Activated CD4-positive, CD25-positive, alpha-beta regulatory T cell (primary cell): ENCODE results near the gene USP30.

Experiments used
- DNase-seq, 4 experiments: peaks; one replicate each; lab custom pipeline; 2025; lab: John Stamatoyannopoulos, UW

USP30 gene

GRCh38 chr12:109097435-109098182 is 45.2 kb downstream of the USP30 start, which contains the start of gene UNG:
UNG (plus strand) TSS chr12:109097597; CDS start chr12:109097680, 83 bp downstream.
- peak; percentile 94 to 96 (median 96) for DNase-seq

GRCh38 chr12:109098183-109098604 is 45.8 kb downstream of the USP30 start:
- peak in 1 of 4 experiments; percentile 46 for DNase-seq

DNA sequence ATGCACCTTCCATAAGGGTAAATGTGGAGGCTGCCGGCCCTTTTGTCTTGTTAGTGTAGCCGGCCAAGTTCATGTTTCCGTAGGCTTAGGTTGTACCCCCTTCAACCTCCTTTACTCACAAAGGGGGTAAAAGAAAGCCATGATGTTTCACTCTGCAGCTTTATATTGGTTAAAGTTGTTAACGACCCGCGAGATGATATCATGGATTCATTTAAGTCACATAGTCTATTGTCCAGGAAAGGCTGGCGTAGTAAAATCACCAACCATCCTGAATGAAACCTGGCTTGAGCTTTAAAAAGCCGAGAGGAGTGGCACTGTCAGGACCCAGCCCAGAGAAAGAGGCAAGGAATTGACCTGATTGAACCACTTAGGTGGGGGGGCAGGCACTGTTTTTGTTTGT is 46.3 kb downstream of the USP30 start:
- no peak for DNase-seq

DNA sequence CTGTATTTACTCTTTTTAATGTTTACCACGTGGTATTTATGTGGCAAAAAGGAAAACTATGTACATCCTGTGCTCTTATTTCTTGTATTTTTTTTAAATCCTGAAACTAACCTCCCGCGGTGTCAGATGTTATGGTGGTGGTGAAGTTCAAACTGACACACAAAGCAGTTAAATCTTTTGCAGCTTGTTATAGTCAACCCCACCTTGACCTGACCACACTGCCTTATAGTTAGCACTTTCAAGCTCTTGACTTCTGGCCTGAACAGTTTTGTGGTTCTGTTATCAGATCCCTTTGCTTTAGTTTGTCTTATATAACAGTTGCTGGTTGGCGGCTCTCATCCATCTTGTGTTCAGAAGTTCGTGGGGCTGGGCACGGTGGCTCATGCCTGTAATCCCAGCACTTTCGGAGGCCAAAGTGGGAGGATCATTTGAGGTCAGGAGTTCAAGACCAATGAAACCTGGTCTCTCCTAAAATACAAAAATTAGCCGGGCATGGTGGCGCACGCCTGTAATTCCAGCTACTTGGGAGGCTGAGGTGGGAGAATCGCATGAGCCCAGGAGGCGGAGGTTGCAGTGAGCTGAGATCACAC is 47.1 kb downstream of the USP30 start:
- no peak for DNase-seq

- no peak for DNase-seq
These were observed 48.4 kb downstream of the USP30 start for GRCh38 chr12:109100741-109101140.

DNA sequence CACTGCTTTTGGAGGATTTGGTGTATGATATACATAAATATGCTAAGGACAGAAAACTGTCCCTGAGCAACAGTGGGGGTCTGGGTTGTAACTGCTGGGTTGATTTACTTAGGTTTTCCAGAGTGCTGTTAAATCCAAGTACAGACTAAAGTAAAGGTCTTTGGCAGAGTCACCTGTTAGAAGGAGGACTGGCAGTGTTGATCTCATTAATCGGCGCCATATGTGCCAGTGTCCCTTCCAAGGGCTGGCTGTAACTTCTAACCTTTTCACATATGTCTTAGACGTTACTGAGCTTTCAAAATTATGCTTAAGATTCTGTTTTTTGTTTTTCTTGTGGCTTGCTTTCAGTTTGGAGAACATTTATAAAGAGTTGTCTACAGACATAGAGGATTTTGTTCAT is 50.1 kb downstream of the USP30 start:
- no peak for DNase-seq

GRCh38 chr12:109105176-109105575 is 52.8 kb downstream of the USP30 start:
- no peak for DNase-seq

DNA sequence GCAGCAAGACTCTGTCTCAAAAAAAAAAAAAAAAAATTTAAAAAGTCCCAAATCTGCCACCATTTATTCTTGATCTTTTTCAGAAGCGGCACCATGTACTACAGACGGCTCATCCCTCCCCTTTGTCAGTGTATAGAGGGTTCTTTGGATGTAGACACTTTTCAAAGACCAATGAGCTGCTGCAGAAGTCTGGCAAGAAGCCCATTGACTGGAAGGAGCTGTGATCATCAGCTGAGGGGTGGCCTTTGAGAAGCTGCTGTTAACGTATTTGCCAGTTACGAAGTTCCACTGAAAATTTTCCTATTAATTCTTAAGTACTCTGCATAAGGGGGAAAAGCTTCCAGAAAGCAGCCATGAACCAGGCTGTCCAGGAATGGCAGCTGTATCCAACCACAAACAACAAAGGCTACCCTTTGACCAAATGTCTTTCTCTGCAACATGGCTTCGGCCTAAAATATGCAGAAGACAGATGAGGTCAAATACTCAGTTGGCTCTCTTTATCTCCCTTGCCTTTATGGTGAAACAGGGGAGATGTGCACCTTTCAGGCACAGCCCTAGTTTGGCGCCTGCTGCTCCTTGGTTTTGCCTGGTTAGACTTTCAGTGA is 57.5 kb downstream of the USP30 start:
- no peak for DNase-seq

DNA sequence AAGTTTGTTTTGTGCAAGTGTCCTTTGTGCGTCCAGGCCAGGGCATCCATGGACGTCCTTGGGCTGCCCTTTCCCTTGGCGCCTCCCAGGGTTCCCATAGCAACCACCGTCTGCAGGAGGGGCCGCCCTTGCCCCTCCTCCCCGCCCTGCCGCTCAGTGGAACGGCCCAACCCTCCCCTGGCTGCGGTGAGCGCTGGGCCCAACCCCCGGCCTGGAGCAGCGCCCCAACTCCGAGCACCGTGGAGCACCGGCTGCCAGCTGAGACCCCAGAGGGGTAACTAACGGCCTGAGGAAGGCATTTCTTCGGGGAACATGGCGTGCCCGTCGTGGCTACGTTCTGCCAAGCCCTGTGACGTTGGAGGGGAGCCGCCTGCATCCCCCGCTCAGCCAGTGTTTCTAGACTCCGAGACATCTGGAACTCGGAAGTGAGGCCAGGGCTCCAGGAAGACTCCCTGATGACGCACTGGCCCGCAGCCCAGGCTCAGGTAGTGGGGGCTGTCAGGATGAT is 58.7 kb downstream of the USP30 start:
- DNase-seq = peak in 2 of 4 experiments; percentile 19 to 30

- no peak for DNase-seq
These were observed 60.5 kb downstream of the USP30 start for GRCh38 chr12:109112720-109113465.

DNA sequence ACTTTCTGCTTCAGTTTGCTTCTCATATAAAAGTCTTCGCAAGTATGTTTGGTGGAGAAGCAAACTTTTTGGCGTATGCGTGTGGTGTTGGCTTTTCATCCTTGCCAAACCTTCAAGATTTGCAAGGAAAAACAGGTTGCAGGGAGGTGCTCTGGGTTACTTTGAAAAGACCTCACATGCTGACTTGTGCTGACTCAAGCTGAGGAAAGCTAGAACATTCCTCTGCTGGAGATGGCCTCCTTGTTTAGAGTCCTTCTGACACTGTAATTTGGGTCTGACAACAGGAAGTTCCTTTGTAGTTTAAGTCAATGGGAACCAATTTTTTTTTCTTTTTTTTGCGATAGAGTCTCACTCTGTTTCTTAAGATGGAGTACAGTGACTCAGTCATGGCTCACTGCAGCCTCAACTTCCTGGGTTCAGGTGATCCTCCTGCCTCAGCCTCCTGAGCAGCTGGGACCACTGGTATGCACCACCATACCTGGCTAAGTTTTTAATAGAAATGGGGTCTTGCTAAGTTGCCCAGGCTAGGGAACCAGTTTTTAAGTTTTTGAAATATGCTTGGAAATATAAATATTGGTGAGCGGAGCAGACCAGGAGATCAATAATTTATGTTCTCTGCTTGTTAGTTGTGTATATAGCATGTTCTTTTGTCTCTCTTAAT is 61.4 kb downstream of the USP30 start:
- DNase-seq = no peak

DNA sequence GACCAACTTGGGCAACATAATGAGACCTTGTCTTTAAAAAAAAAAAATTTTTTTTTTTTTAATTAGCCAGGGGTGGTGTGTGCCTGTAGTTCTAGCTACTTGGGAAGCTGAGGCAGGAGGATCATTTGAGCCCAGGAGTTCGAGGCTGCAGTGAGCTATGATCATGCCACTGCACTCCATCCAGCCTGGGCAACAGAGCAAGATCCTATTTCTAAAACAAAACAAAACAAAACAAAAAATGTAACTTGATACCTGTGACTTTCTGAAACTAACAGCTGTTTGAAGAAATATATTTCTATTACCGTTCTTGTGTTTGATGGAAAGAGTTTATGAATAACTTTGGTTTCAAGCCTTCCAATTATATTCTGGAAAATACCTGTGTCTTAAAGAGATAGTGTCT is 62.3 kb downstream of the USP30 start:
- no peak for DNase-seq

DNA sequence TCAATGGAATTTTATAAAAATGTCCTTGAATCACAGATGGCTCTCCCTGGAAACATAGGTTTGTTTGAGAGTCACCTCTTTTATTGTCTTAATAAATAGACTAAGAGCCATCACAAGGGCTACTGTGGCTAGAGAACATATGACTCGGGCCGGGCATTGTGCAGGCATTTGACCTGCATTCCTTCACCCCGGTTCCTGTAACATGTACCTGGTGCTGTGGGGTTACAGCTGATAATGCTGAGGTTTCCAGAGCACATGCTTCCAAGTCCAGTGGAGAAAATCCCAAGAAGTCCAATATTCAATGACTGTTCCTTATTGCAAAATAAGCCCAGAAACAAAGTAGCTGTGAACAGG is 63.0 kb downstream of the USP30 start:
- no peak for DNase-seq

DNA sequence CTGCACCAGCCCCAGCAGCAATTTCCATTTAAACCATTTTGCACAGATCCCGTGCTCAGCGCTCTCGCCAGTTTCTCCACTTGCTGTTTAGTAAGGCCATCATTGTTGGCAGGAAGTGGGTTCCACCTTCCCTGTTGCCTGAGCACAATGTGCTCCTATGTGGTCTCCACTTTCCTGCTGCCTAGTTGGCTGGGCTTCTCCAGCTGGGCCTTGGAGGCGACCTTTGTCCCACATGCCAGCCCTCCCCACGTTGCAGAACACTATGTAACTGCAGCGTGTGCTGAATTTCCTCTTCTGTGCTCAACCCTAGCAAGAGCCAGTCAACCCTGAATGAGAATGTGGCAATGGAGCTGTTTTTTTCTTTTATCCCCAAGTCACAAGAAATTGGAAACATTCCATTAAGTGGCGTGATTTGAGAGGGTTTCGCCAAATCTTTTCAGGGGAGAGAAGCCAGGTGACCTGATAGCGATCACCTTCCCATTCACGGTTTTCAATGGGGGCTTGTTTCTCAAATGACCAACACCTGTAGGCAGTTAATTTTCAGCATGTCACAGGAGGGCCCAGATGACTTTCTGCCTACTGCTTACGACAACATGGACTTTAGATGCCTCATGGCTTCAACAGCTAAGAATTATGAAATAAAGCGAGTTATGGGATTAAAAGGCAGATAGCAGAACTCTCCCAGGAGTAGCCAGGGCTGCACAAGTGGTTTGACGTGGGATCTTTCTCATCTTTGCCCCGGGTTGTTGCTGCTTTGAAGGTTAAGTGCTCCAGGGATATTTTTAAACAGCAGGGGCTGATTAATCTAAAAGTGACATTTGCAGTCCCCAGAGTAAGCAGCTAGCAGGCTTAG is 63.6 kb downstream of the USP30 start, which contains the start of gene ACACB:
Gene ACACB, plus strand, starts transcription at position 830 of the 853 bp plus-strand sequence. CDS start 22,819 bp downstream, outside the sequence.
- DNase-seq = no peak

- DNase-seq = no peak
These were observed 64.2 kb downstream of the USP30 start for GRCh38 chr12:109116611-109116949.

GRCh38 chr12:109120095-109120494 is 67.7 kb downstream of the USP30 start:
- no peak for DNase-seq

- DNase-seq = no peak
These were observed 68.2 kb downstream of the USP30 start for GRCh38 chr12:109120557-109120956.

DNA sequence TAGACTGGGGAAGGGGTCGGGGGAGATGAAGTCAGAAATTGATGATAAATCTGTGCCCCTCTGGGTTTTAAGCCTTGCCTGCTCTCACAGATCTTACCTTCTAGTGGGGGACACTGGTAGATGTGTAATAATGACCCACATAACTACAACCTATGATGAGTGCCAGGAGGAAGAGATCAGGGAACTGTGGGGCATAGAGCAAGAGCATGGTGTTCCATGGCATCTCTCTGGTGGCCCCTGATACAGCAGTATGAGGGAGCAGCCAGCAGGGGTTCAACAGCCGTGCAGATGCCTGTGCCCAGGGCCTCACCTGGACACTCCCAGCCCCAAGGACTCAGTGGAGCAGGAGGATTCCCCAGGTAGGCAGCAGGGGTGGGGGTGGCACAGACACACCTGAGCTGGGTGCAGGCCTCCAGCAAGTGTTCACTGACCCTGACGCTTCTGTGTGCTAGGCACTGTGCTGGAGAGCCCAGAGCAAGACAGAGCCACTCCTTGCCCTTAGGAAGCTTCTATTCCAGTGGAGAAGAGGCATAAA is 69.0 kb downstream of the USP30 start:
- no peak for DNase-seq

DNA sequence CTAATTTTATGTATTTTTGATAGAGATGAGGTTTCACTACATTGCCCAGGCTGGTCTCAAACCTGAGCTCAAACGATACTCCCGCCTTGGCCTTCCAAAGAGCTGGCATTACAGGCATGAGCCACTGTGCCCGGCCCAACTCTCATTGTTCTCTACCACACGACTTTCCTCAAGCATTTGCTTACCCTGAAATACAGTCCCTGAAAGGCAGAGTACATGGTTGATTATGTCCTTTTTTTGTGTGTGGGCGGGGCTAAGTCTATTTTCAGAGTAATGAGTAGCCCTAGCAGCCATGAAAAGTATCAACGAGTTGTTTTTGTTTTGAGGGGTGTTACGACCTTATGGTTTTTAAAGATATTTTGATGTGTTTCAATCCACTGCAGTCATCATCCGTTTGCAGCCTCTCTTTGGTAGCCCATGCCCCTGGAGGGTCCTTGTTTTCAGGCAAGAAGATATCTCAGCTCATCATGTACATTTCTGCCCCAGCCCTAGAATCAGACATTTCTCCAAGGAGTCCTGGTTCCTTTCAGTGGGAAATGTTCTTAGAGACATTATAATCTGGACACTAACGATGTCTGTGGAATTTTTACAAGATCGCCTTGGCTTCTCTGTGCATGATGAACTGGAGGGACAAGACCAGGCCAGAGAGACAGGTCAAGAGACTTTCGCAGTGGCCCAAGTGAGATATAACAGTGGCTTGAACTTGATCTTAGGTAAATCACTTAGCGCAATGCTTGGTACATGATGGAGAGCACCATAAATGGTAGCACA is 72.7 kb downstream of the USP30 start:
- no peak for DNase-seq

GRCh38 chr12:109125791-109126190 is 73.4 kb downstream of the USP30 start:
- no peak for DNase-seq
